Heart left ventricle (tissue), 16 donors: Measurements from ENCODE around the gene GLYR1. TPM values are rescaled to one million over a fixed set of nuclear protein-coding genes. Genes with fewer than 3 reads are reported as not detected.
A peak's percentile ranks its signal among the peaks of the same experiment; 100 is the strongest.

Experiments used
- ATAC-seq, 4 donors: fragments of 200-7000 bp; cut with Tn5 transposase; one replicate each; pipeline ENCODE4 v1.9.1; 2020 to 2022; ENCODE audit warnings: moderate library complexity in 4 of 4, mild to moderate bottlenecking in 3 of 4, moderate number of reproducible peaks in 1 of 4
- DNase-seq, 5 donors: peaks; one replicate each; pipeline ENCODE4 v3.0.0-alpha.2; 2020
- H3K27ac ChIP-seq, 12 donors: fragments of 200-600 bp; sonication (generic) in 4 of 12; one replicate each; pipeline versions ENCODE4 v1.5.0 to v1.8.0; 2016 to 2022; ENCODE audit warnings: mild to moderate bottlenecking in 2 of 12
- H3K27me3 ChIP-seq, 9 donors: fragments of 200-600 bp; sonication (generic) in 2 of 9; one replicate each; pipeline versions ENCODE4 v1.5.1 to v1.8.0; 2016 to 2022; ENCODE audit warnings: mild to moderate bottlenecking in 3 of 9
- H3K36me3 ChIP-seq, 9 donors: fragments of 200-600 bp; sonication (generic) in 2 of 9; one replicate each; pipeline versions ENCODE4 v1.5.0 to v1.8.0; 2018 to 2022; ENCODE audit warnings: mild to moderate bottlenecking in 2 of 9
- H3K4me1 ChIP-seq, 12 donors: fragments of 200-600 bp; sonication (generic) in 4 of 12; one replicate each; pipeline versions ENCODE4 v1.5.0 to v1.8.0; 2016 to 2022; ENCODE audit warnings: mild to moderate bottlenecking in 3 of 12
- H3K4me3 ChIP-seq, 12 donors: fragments of 200-600 bp; sonication (generic) in 4 of 12; one replicate each; pipeline versions ENCODE4 v1.5.0 to v1.8.0; 2017 to 2022; ENCODE audit warnings: mild to moderate bottlenecking in 9 of 12, moderate library complexity in 4 of 12
- H3K9me3 ChIP-seq, 12 donors: fragments of 200-600 bp; sonication (generic) in 4 of 12; one replicate each; pipeline versions ENCODE4 v1.5.0 to v1.8.0; 2016 to 2022; ENCODE audit warnings: mild to moderate bottlenecking in 1 of 12
- POLR2A ChIP-seq, 2 donors: fragments of 450-650 bp; IDR thresholded peaks; one replicate each; pipeline ENCODE4 v1.6.1; 2017; ENCODE audit warnings: antibody characterized with exemption in 2 of 2, mild to moderate bottlenecking in 2 of 2, moderate library complexity in 2 of 2
- WGBS, 4 donors: extraction: QIAGEN DNeasy Blood & Tissue Kit in 2 of 4; methylation state at CpG; one replicate each; pipeline versions ENCODE4 v1.1.5 to v1.1.7; 2013 to 2018; 5-methylcytosine and 5-hydroxymethylcytosine counted together
- intact Hi-C, 10 donors: fragments of 100-400 bp; cut with DNase I; formaldehyde crosslinking; loops; one replicate each; pipeline versions ENCODE4 v1.11.1 to v1.14.2; 2022
- polyA plus RNA-seq, 2 donors: library from polyadenylated mRNA; stranded (reverse); fragments of 200-250 nt; gene quantifications; one replicate each; pipeline ENCODE4 v1.2.3, GENCODE V29; 2013
- total RNA-seq, 9 donors: library from RNA; depleted of rRNA in 2 of 9; stranded (reverse); fragments of >200 nt in 2 of 9; fragmentation: NEBNext Ultra II Directional in 3 of 9; extraction: Animal tissue kit (Norgen Biotek cat#: 25700) in 3 of 9; gene quantifications; one replicate each; pipeline versions ENCODE4 v1.1.0 to v1.2.4, GENCODE V29; 2016 to 2023
- TF ChIP-seq, protein P1 (sequence below), 12 donors: fragments of 200-600 bp; sonication (generic) in 4 of 12; IDR thresholded peaks; one replicate each; pipeline versions ENCODE4 v1.5.0 to v1.8.0; 2018 to 2022; ENCODE audit warnings: antibody characterized with exemption in 12 of 12, mild to moderate bottlenecking in 5 of 12
- donor health status: ischemic (EF 13 %, LVEDD 7.1; RV severe dilation, severe dysfunction).
- donor health status: healthy with polysubstance abuse.
- donor health status: DM: no; HTN: yes; CAD: no.
- donor health status: DM: no; HTN: no; CAD: no.
- donor health status: ischemic (EF 25% LVEDD 6.9; RV normal size, moderate dysfunction).
- donor health status: ischemic (EF 25% LVEDD 5.7; RV mildly dilated, moderate dysfunction).
- donor health status: healthy.
- donor health status: DM: yes; HTN: yes; CAD: no.
- donor health status: ischemic (EF 35%, LVEDD 5.7; RV mildly dilated, moderate dysfunction).
- donor health status: nonischemic (EF 11% LVEDD 7.7; RV severe dilation, severe dysfunction).
- donor health status: DM: yes; HTN: yes; CAD: no.
- donor health status: PGD.
- donor health status: ischemic (EF 29% LVEDD 5.4; RV normal size, mild dysfunction).
- donor health status: nonischemic (EF 23%, LVEDD 6.1; RV moderate dilation, normal function).

The GLYR1 gene
- total and polyA plus RNA-seq, 11 donors = 51.3 to 96.6 (median 74.9) TPM

GRCh38 chr16:4803401-4803844 is 43.7 kb downstream of the GLYR1 start:
- DNase-seq (no peak), ATAC-seq (no peak)
- Histone ChIP-seq H3K27ac (peak overlapping the region in 11 of 12 donors; percentile 84 to 96 (median 90)), H3K36me3 (peaks cover 0 to 56% (median 45%) of the 10 kb centered on the region in 9 donors), H3K9me3 (no peaks in the 10 kb centered on the region), H3K27me3 (no peaks in the 10 kb centered on the region), H3K4me1 (peaks cover 0 to 50% (median 25%) of the 10 kb centered on the region in 12 donors), H3K4me3 (peak overlapping the region in 10 of 12 donors; percentile 68 to 96 (median 86))
- TF ChIP-seq POLR2A (IDR thresholded peaks at IDR 0.05) = no peak
- TF ChIP-seq, protein P1, sequence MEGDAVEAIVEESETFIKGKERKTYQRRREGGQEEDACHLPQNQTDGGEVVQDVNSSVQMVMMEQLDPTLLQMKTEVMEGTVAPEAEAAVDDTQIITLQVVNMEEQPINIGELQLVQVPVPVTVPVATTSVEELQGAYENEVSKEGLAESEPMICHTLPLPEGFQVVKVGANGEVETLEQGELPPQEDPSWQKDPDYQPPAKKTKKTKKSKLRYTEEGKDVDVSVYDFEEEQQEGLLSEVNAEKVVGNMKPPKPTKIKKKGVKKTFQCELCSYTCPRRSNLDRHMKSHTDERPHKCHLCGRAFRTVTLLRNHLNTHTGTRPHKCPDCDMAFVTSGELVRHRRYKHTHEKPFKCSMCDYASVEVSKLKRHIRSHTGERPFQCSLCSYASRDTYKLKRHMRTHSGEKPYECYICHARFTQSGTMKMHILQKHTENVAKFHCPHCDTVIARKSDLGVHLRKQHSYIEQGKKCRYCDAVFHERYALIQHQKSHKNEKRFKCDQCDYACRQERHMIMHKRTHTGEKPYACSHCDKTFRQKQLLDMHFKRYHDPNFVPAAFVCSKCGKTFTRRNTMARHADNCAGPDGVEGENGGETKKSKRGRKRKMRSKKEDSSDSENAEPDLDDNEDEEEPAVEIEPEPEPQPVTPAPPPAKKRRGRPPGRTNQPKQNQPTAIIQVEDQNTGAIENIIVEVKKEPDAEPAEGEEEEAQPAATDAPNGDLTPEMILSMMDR (IDR thresholded peaks at IDR 0.05) = no peak
- 64 to 68% (median 67%) methylated on average over 8 of the region's 8 CpGs for WGBS, 4 donors
- intact Hi-C loops = loop anchor here in 7 of 10 donors (1.0 to 10.0 kb wide), 8 partner anchors 35 to 154 kb away; partner anchors contain the start of genes SEC14L5 (in 4 of the 7), GLYR1 (in 3 of the 7), UBN1 (in 3 of the 7) and ZNF500 (in 2 of the 7)

- TF ChIP-seq, protein P1 (IDR thresholded peaks at IDR 0.05) = peak in 8 of 12 donors; percentile 5 to 53 (median 32)
- TF ChIP-seq POLR2A (IDR thresholded peaks at IDR 0.05) = peak in 1 of 2 donors; percentile 53
- peak overlapping the region; percentile 47 to 96 (median 90) for H3K27ac ChIP-seq
- H3K36me3 ChIP-seq = peaks cover 0 to 54% (median 44%) of the 10 kb centered on the region in 9 donors
- H3K9me3 ChIP-seq = no peaks in the 10 kb centered on the region
- DNase-seq (peak; percentile 94 to 96 (median 95)), ATAC-seq (peak; percentile 89 to 94 (median 92))
- H3K27me3 ChIP-seq = no peaks in the 10 kb centered on the region
- H3K4me1 ChIP-seq = peaks cover 0 to 50% (median 25%) of the 10 kb centered on the region in 12 donors
- peak overlapping the region; percentile 68 to 96 (median 86) for H3K4me3 ChIP-seq
- WGBS, 4 donors = 0% methylated on average over 15 to 59 of the region's 59 CpGs
- intact Hi-C loops = loop anchor here in 7 of 10 donors (1.0 to 10.0 kb wide), 8 partner anchors 34 to 155 kb away; partner anchors contain the start of genes SEC14L5 (in 4 of the 7), GLYR1 (in 3 of the 7), UBN1 (in 3 of the 7) and ZNF500 (in 2 of the 7)
These were observed 44.3 kb downstream of the GLYR1 start for GRCh38 chr16:4802659-4803287.

GRCh38 chr16:4801962-4802658 is 45.0 kb downstream of the GLYR1 start, which contains the start of gene ROGDI:
ROGDI (minus strand) TSS chr16:4802633; CDS start chr16:4802571, 62 bp downstream.
- H3K27me3 ChIP-seq = no peaks in the 10 kb centered on the region
- H3K27ac ChIP-seq = peak within 1 kb of the TSS; percentile 47 to 96 (median 90)
- intact Hi-C loops = loop anchor here in 7 of 10 donors (1.0 to 10.0 kb wide), 9 partner anchors 31 to 155 kb away; partner anchors contain the start of genes SEC14L5 (in 4 of the 7), GLYR1 (in 3 of the 7), UBN1 (in 3 of the 7) and ZNF500 (in 2 of the 7)
- peak within 1 kb of the TSS; percentile 68 to 96 (median 86) for H3K4me3 ChIP-seq
- H3K36me3 ChIP-seq = peaks cover 0 to 54% (median 43%) of the 10 kb centered on the region in 9 donors
- no peak for TF ChIP-seq POLR2A (IDR thresholded peaks at IDR 0.05)
- TF ChIP-seq, protein P1 (IDR thresholded peaks at IDR 0.05) = no peak
- peaks cover 0 to 50% (median 25%) of the 10 kb centered on the region in 12 donors for H3K4me1 ChIP-seq
- ATAC-seq (peak; percentile 42 to 67 (median 49)), DNase-seq (peak; percentile 77 to 91 (median 86))
- H3K9me3 ChIP-seq = no peaks in the 10 kb centered on the region
- 1 to 2% (median 1%) methylated on average over 12 to 70 of the region's 70 CpGs for WGBS, 4 donors
